Measurements from ENCODE around the gene PRDX5.
A peak's percentile ranks its signal among the peaks of the same experiment; 100 is the strongest.

The PRDX5 gene

DNA sequence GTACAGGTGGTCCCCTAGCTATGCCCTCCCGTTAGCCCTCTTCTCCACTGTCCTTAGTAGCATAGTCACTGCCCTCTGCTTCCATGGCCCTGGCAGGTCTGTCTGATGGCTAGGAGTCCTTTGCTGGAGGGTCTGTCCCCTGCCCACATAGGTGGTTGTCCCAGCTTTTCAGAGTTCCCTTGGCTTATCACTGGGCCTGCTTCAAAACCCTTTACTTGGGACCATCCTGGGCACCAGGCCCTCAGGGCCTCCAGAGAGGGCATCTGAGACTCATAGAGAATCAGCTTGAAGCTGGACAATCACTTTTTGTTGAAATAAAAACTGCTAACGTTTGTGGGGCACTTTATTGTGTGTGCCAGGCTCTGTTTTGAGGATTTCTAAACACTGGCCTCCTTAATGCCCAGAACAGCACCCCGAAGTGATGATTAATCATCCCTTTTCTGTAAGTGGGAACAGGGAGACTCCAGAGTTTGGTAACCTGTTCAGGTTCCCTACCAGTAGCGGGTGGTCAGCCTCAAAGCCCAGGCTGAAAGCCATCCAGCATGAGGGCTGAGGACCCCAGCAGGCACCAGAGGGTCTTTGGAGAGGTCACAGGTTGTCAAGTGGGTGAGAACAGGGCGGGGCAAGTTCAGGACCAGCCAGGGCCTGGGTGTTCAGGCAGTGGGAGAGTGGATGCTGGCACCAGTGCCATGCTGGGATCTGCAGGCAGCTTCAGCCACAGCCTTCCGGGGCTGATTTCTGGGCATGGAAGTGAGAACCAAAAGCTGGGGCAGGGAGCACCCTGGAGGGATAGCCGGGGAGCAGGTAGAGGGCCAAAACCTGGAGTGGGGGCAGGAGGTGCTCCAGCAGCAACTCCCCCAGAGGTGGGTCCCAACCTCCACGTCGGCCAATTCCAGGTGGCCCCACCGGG is 27.3 kb upstream of the PRDX5 start:
- no peak for DNase-seq (ENCODE audit: low spot score)

DNA sequence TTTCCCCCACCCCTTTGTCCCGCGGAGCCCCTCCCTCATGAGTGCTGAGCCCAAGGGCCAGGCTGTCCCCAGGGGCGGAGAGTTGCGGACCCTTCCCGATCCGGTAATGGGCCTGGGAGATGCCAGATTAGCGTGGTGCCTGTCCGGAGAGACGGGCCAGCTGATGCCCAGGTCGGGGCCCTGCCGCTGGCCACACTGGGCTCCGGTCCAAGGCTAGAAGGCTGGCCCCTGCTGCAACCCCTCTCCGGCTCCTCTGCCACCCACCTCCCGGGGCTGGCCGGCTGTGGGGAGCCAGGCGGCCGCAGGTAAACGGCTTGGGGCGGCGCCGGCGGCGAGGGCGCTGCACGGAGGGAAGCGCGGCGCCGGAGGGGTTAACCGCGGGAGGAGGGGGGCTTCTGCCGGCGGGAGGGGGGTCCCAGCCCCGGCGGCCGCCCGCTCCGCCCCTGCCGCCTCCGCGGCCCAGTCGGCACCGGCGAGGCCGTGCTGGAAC is 26.6 kb upstream of the PRDX5 start, which contains the start of gene KCNK4:
Gene KCNK4 (plus strand): TSS at position 41 of the 490 bp plus-strand sequence. CDS start 1,717 bp downstream, outside the sequence.
- DNase-seq (ENCODE audit: low spot score), result no peak

DNA sequence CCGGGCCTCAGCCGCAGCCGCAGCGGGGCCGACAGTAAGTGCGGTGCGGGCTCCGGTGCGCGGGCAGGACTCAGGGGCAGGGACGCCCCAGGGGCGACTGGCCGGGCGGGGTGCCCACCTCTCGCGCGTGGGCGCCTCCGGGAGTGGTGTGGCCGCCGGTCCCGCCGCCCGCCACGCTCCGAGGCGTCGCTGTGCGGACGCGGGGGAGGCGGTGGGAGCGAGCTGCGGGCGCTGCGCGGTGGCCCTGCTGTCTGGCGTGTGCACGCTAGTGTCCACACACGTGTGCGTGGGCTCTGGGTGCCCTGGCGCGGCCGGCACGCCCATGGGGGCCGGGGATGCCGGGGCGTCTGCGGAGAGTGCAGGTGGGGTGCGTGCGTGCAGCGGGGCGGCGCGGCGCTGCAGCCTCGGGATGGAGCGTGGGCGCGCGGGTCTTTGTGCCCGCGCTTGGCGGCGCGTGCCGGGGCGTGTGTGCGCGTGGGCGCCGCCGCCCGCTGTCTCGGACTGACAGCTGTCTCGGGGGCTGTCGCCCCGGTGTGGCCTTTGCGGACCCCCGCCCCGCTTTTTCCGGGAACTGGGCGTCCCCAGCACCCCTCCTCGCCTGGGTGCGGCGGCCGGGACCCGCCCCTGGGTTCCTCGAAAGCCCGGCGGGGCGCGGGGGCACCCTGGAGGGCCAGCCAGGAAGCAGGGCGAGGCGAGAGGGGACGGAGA is 26.0 kb upstream of the PRDX5 start:
- no peak for DNase-seq (ENCODE audit: low spot score)

DNA sequence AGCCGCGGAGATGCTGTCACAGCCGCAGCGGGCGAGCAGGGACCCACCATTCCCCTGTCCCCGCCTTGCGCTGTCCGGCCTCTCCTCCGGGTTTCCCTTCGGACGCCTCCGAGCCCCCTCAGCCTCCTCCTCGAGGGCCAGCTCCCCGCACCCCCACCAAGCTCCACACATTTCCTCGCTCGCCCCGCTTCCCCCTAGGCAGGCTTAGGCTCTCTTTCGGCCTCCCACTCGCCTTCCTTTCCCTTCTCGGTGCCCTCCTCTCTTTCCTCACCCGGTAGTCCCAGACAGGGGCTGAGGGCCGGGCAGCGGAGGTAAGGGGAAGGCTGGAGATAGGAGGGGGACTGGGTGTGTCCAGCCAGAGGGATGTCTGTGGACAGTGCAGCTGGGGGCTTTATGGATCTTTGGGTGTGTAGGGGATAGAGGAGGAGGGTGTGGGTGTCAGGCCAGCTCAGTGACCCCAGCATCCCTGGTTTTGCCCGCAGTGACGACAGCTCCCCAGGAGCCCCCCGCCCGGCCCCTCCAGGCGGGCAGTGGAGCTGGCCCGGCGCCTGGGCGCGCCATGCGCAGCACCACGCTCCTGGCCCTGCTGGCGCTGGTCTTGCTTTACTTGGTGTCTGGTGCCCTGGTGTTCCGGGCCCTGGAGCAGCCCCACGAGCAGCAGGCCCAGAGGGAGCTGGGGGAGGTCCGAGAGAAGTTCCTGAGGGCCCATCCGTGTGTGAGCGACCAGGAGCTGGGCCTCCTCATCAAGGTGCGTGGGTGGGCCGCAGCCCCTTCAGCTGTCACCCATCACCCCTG is 25.3 kb upstream of the PRDX5 start:
- no peak for DNase-seq (ENCODE audit: low spot score)

DNA sequence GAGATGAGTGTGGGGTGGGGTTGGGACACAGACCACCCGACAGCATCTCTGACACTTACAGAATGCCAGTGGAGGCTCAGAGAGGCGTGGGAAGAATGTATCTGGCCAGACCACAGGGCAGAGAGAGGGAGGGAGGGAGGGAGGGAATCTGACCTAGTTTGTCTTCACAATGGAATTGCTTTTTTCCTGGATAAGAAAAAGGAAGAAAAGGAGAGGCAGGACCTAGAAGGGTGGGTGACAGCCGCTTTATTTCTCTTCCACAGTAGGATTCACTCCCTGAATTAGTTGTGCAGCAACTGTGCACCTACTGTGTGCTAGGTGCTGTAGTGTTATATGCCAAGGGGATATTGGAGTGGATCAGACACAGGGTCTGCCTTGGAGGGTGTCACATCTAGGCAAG is 23.1 kb upstream of the PRDX5 start:
- DNase-seq (ENCODE audit: low spot score), result no peak

DNA sequence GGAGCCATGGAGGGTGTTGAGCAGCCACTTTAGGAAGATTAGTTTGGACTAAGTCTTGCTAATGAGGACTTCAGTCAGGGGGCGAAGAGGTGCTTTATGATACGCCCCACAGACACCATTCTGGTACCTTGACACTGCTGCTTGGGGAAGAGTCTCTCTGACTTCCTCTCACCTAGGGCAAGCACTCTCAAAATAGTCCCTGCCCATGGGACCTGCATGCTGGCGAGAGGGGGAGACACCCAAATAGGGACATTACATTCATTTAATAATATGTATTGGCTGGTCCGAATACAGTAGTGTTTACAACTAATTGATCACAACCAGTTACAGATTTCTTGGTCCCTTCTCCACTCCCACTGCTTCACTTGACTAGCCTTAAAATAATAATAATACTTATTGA is 22.2 kb upstream of the PRDX5 start:
- DNase-seq (ENCODE audit: low spot score), result no peak

DNA sequence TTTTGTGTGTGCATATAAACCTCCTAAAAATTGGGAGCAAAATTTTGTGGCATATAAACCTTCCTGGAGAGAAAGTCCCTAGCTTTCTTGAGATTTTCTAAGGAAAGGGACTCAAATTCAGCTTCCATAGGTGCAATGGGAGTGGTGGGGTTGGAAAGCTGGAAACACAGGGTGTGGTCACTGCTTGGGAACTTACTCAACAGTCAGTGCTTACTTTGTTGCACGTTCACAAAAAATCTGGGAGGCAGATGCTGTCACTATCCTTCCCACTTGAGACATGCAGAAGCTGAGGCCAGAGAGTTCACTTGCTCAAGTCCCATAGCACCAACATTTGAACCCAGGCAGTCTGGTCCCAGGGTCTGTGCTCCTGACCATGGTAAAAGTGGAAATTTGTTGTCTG is 21.7 kb upstream of the PRDX5 start:
- DNase-seq (ENCODE audit: low spot score), result no peak

DNA sequence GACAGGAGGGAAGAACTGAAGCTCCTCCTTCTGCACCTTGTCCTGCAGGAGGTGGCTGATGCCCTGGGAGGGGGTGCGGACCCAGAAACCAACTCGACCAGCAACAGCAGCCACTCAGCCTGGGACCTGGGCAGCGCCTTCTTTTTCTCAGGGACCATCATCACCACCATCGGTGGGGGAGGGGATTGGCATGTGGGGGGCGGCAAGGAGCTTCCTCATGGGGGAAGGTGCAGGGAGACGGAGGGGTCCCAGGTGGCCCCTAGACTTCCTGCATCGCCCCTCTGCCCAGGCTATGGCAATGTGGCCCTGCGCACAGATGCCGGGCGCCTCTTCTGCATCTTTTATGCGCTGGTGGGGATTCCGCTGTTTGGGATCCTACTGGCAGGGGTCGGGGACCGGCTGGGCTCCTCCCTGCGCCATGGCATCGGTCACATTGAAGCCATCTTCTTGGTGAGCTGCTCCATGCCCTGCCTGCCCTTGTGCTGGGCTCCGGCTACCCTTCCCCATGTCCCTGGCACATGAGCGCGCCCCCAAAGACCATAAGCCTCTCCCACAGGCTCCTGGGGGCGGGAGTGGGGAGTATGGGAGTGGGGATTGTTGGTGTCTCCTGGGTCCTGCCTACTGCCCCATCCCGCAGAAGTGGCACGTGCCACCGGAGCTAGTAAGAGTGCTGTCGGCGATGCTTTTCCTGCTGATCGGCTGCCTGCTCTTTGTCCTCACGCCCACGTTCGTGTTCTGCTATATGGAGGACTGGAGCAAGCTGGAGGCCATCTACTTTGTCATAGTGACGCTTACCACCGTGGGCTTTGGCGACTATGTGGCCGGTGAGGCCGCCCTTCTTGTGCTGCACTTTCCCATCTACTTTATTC is 20.9 kb upstream of the PRDX5 start:
- DNase-seq (ENCODE audit: low spot score), result no peak

DNA sequence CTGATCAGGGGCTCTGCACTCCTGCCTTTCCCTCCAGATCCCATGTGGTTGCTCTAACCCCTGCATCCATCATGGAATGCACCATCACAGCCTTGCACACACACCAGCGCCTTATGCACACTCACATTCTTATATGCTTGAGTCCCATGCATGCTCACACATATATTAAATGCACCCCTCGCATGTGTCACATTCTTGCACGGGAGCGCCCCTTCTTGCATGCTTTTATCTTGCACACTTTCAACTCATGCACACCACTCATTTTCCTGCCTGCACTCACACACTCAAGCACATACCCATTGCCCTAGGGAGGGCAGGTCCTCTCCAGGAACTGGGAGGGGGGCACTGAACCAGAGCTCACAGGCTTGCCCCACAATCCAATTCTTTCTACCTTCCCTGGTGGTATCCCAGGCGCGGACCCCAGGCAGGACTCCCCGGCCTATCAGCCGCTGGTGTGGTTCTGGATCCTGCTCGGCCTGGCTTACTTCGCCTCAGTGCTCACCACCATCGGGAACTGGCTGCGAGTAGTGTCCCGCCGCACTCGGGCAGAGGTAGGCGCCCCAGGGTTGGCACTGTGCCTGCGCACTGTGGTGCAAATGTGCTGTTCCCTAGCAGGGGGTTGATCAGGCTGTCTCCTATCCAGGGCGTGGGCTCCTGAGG is 20.1 kb upstream of the PRDX5 start:
- no peak for DNase-seq (ENCODE audit: low spot score)

DNA sequence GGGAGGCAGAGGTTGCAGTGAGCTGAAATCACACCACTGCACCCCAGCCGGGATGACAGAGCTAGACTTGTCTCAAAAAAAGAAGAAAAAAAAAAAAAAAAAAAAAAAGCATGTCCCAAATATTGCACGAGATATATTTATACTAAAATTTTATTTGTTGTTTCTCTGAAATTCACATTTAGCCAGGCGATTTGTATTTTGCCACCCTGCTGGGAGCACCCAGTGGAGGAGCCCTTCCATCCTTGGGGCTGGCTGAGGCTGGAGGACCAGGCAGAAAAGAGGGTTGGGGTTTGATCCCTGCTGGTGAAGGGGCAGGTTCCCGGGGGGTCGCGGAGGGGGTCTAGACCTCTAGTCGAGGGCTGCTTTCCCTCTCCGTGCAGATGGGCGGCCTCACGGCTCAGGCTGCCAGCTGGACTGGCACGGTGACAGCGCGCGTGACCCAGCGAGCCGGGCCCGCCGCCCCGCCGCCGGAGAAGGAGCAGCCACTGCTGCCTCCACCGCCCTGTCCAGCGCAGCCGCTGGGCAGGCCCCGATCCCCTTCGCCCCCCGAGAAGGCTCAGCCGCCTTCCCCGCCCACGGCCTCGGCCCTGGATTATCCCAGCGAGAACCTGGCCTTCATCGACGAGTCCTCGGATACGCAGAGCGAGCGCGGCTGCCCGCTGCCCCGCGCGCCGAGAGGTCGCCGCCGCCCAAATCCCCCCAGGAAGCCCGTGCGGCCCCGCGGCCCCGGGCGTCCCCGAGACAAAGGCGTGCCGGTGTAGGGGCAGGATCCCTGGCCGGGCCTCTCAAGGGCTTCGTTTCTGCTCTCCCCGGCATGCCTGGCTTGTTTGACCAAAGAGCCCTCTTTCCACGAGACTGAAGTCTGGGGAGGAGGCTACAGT is 18.7 kb upstream of the PRDX5 start:
- peak; percentile 46 for DNase-seq (ENCODE audit: low spot score)

DNA sequence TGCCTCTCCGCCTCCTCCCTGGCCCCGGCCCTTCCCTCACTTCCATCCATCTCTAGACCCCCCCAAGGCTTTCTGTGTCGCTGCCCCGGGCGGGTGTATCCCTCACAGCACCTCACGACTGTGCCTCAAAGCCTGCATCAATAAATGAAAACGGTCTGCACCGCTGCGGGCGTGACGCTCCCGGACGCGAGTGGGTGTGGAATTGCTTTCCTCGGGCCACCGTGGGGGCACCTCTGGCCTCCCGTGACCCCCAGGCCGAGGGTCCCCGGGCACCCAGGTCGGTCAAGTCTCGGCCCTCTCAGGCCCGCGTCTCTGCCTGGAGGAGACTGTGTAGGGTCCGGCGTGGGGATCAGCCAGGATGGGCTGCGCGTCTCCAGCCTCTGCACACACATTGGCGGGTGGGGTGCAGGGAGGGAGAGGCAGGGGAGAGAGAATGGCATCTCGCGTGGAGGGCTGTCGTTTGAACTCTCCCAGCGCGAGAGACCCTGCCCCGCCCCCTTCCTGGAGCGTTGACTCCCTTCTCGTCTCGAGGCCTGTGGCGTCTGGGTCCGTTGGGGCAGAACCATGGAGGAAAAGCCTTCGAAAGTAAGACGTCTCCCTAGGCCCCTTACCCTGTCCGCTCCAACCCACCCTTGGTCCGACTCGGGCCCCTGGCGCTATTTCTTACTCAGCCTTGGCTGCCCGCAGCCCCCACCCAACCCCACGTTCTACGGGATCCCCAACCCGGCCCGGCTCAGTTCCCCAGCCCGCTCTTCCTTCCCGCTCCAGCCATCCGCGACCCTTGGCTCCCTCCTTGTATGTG is 17.9 kb upstream of the PRDX5 start, which contains the start of gene CATSPERZ:
Gene CATSPERZ (plus strand): TSS at position 512 of the 802 bp plus-strand sequence. CDS start 53 bp downstream, at position 565.
- DNase-seq (ENCODE audit: low spot score), result no peak

DNA sequence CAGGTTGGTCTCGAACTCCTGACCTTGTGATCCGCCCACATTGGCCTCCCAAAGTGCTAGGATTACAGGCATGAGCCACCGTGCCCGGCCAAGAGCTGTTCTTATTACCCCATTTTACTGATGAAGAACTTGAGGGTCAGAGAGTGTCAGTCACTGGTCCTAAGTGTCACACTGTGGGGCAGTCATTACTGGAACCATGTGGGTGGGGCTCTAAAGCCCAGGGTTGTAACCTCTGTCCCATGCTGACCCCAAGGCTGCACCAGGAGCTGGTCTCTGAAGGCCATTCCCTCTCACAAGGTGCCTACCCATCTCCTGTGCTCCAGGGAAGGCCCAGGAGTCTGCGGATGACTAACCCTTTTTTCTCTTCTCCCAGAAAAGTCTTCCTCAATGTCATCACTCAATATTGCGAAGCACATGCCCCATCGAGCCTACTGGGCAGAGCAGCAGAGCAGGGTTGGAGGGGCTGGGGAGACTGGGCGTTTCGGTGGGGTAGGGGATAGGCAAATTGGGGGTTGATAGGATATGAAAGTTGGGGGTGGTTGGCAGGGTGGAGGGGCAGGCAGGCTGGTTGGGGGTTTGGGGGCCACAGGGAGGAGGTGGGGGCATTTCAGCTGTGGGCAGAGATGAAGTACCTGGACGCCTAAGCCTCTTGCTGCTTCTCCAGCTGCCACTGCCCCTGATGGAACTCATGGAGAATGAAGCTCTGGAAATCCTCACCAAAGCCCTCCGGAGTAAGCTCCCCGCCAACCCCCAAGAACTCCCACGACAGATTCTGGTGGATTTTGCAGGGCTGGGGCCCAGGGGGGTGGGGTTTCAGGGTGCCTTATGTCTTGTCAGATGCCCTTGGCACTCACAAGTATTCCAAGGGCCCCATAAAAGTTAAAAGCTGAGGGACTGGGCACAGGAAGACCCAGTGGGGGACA is 14.6 kb upstream of the PRDX5 start:
- DNase-seq (ENCODE audit: low spot score), result no peak

DNA sequence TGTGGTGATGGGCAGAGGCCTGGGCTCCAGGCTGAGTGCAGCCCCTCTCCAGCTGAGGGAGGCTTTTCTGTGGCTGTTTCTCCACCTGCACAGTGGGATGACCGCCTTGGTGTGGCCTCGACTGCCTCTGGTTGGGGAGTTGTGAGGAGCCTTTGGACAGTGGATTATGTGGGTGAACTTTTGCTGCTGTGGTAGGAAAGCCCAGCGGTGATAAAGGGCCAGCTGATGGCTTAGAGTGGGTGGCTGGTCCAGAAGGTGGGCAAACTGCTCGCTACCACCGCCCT is 13.9 kb upstream of the PRDX5 start:
- DNase-seq (ENCODE audit: low spot score), result no peak

DNA sequence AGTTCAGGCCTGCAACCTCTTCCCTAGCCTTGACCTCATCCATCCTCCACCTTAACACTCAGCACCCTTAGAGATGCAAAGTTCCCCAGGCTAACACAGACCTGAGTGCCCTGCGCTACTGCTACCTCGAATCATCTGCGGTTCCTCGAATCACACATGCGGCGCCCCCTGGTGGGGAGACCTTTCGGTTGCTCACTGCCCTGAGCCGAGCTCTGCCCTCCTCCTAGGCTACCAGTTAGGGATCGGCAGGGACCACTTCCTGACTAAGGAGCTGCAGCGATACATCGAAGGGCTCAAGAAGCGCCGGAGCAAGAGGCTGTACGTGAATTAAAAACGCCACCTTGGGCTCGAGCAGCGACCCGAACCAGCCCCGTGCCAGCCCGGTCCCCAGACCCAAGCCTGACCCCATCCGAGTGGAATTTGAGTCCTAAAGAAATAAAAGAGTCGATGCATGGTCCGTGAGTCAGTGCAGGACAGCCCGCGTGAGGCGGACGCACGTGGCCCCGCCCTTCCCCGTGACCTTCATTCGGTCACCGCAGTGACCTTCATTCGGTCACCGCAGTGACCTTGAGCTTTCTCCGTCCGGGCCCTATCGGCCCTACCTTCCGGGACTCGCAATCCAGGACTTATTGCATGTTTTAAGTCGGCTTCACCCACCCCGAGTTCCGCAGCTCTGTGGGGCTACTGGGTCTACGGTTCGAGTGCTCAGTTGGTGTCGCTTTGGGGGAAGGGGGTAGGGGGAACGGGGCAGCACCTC is 13.4 kb upstream of the PRDX5 start:
- DNase-seq (ENCODE audit: low spot score), result peak; percentile 94

DNA sequence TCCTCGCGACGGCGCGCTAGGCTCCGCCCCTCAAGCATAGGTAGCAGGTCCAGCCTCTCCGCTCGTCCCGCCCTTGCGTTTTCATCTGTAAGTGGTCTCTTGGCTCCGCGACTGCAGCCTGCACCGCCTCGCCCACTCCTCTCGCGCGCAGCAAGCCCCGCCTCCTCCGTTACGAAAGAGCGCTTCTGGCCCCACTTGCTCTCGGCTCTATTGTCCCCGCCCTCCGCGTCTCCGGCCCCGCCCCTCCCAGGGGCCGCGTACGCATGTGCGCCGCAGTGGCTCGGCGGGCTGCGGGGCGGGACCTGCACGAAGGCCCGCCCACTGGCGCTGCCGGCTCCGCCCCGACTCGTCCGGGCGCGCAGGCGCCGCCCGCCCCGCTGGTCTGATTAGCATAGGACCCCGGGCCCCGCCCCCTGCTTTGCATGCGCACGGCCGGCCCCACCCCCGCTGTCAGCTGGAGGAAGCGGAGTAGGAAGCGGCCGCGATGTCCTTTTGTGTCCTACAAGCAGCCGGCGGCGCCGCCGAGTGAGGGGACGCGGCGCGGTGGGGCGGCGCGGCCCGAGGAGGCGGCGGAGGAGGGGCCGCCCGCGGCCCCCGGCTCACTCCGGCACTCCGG is 12.7 kb upstream of the PRDX5 start, which contains the start of gene ESRRA:
Gene ESRRA (plus strand): TSS at position 450 of the 616 bp plus-strand sequence. CDS start 1,656 bp downstream, outside the sequence.
- peak; percentile 98 for DNase-seq (ENCODE audit: low spot score)
